GM08714 (cell line): Measurements from ENCODE around the gene ANGEL1.

Experiments
- H3K4me3 ChIP-seq: fragments of 200-500 bp; sonication (Bioruptor generic); 2 replicates; pipeline ENCODE4 v1.5.1; 2014; ENCODE audit warnings: mild to moderate bottlenecking, low read length, inconsistent platforms
- ZNF274 ChIP-seq: IDR thresholded peaks from 2 replicates; pipeline ENCODE4 v1.6.1; 2012; ENCODE audit warnings: mild to moderate bottlenecking, low read depth, low read length

Gene ANGEL1

GRCh38 chr14:76755610-76756370 is 56.9 kb downstream of the ANGEL1 start:
- TF ChIP-seq ZNF274: no peak
- H3K4me3 ChIP-seq: no peak overlapping the region

GRCh38 chr14:76754586-76754985 is 58.1 kb downstream of the ANGEL1 start:
- H3K4me3 ChIP-seq: no peak overlapping the region
- TF ChIP-seq ZNF274: no peak

GRCh38 chr14:76753541-76754198 is 59.0 kb downstream of the ANGEL1 start:
- TF ChIP-seq ZNF274: no peak
- H3K4me3 ChIP-seq: no peak overlapping the region

- H3K4me3 ChIP-seq: no peak overlapping the region
- TF ChIP-seq ZNF274: no peak
These were observed 59.9 kb downstream of the ANGEL1 start for GRCh38 chr14:76752744-76753143.

- TF ChIP-seq ZNF274: no peak
- no peak overlapping the region for H3K4me3 ChIP-seq
These were observed 69.7 kb downstream of the ANGEL1 start for GRCh38 chr14:76742966-76743365.

GRCh38 chr14:76742185-76742584 is 70.5 kb downstream of the ANGEL1 start:
- H3K4me3 ChIP-seq: no peak overlapping the region
- TF ChIP-seq ZNF274: no peak

GRCh38 chr14:76741074-76741473 is 71.6 kb downstream of the ANGEL1 start:
- no peak overlapping the region for H3K4me3 ChIP-seq
- no peak for TF ChIP-seq ZNF274
